K562 (cell line): ENCODE measurements around the gene SH3BP5L. TPM values are rescaled to one million over a fixed set of nuclear protein-coding genes. Genes with fewer than 3 reads are reported as not detected.

Source experiments
- ATAC-seq: fragments of 200-7000 bp; cut with Tn5 transposase; 3 replicates; pipeline ENCODE4 v1.9.1; 2020; ENCODE audit warnings: moderate library complexity
- BruUV-seq: library from RNA; stranded (reverse); fragments of 400-500 nt; replicated peaks from 2 replicates; lab custom pipeline; 2021; lab: Mats Ljungman, UMichigan
- CTCF ChIA-PET: fragments of 300-600 bp; formaldehyde crosslinking; extraction: SDS; loops from one replicate; lab custom pipeline; 2021; ENCODE audit warnings: low intra/inter-chr PET ratio; lab: Yijun Ruan, JAX
- POLR2A ChIA-PET: fragments of 300-600, 350-650 bp; sonication (Branson Sonifier 250); formaldehyde crosslinking; extraction: SDS; loops from one replicate; lab custom pipeline; 2021; ENCODE audit warnings: antibody characterized with exemption, inconsistent platforms; lab: Yijun Ruan, JAX
- DNase-seq, 4 experiments: peaks; one replicate each; pipeline versions ENCODE4 v3.0.0 to v3.0.0-alpha.2; 2011 to 2018; ENCODE audit warnings: low spot score in 3 of 4, mixed read lengths in 3 of 4; ENCODE audit errors: extremely low read depth in 1 of 4
- FAIRE-seq: peaks from 2 replicates; lab custom pipeline; 2011; peaks lifted over from hg19 to GRCh38; lab: Jason Lieb, UNC
- H2AFZ ChIP-seq: 2 replicates; pipeline ENCODE4 v1.6.0; 2011; ENCODE audit warnings: low read depth, low read length, control low read depth, inconsistent platforms
- H3K27ac ChIP-seq: fragments of 200-600 bp; 3 replicates; pipeline ENCODE4 v1.8.0; 2011; ENCODE audit warnings: low read depth, mild to moderate bottlenecking, control low read depth, inconsistent platforms, low read length, moderate library complexity, mixed read lengths; ENCODE audit errors: extremely low read depth
- H3K27me3 ChIP-seq, 2 experiments: fragments of 300-600 bp in 1 of 2; 2 replicates in 1 of 2; 3 replicates in 1 of 2; pipeline versions ENCODE4 v1.6.0 to v1.8.0; 2011; ENCODE audit warnings: inconsistent platforms in 2 of 2, low read length in 2 of 2, mild to moderate bottlenecking in 1 of 2, mixed read lengths in 1 of 2, moderate library complexity in 1 of 2; ENCODE audit not compliant: control insufficient read depth in 2 of 2, insufficient read depth in 2 of 2
- H3K36me3 ChIP-seq: fragments of 300-600 bp; 3 replicates; pipeline ENCODE4 v1.8.0; 2011; ENCODE audit warnings: mild to moderate bottlenecking, low read length, inconsistent platforms; ENCODE audit not compliant: control insufficient read depth, insufficient read depth
- H3K4me1 ChIP-seq, 2 experiments: fragments of 200-600 bp in 1 of 2; replicated peaks in 1 of 2; 2 replicates in 1 of 2; 3 replicates in 1 of 2; pipeline versions ENCODE4 v1.5.1 to v1.8.0; 2011; ENCODE audit warnings: inconsistent platforms in 2 of 2, low read length in 2 of 2, mild to moderate bottlenecking in 1 of 2, mixed read lengths in 1 of 2, moderate library complexity in 1 of 2; ENCODE audit not compliant: control insufficient read depth in 2 of 2, insufficient read depth in 2 of 2
- H3K4me2 ChIP-seq: 2 replicates; pipeline ENCODE4 v1.6.1; 2011; ENCODE audit warnings: low read length, control low read depth, inconsistent platforms, mixed read lengths; ENCODE audit not compliant: insufficient read depth
- H3K4me3 ChIP-seq: fragments of 200-600 bp; sonication (generic), shearing (Covaris generic); 2 replicates; pipeline ENCODE4 v1.5.1; 2016; ENCODE audit warnings: control low read depth, inconsistent platforms
- H3K79me2 ChIP-seq: fragments of 200-600 bp; 3 replicates; pipeline ENCODE4 v1.8.0; 2011; ENCODE audit warnings: low read length, inconsistent platforms; ENCODE audit not compliant: control insufficient read depth, insufficient read depth
- H3K9ac ChIP-seq, 2 experiments: 2 replicates each; pipeline versions ENCODE4 v1.6.0 to v1.6.1; 2011; ENCODE audit warnings: low read depth in 2 of 2, low read length in 2 of 2, control low read depth in 1 of 2, inconsistent platforms in 1 of 2, mild to moderate bottlenecking in 1 of 2, mixed read lengths in 1 of 2; ENCODE audit not compliant: insufficient read depth in 1 of 2
- H3K9me1 ChIP-seq: one replicate; pipeline ENCODE4 v1.6.0; 2011; ENCODE audit warnings: inconsistent platforms, mild to moderate bottlenecking, low read length, moderate library complexity; ENCODE audit not compliant: control insufficient read depth, insufficient read depth
- H3K9me3 ChIP-seq: replicated peaks from 2 replicates; pipeline ENCODE4 v1.5.1; 2011; ENCODE audit warnings: low read depth, low read length, inconsistent platforms; ENCODE audit not compliant: control insufficient read depth, insufficient read depth
- H4K20me1 ChIP-seq: replicated peaks from 2 replicates; pipeline ENCODE4 v1.6.1; 2011; ENCODE audit warnings: low read length, inconsistent platforms, mixed read lengths; ENCODE audit not compliant: control insufficient read depth, insufficient read depth
- ARID2 ChIP-seq: fragments of 450-650 bp; IDR thresholded peaks from 2 replicates; pipeline ENCODE4 v1.6.1; 2017; ENCODE audit warnings: antibody characterized with exemption, mild to moderate bottlenecking
- ATF7 ChIP-seq: fragments of 450-650 bp; IDR thresholded peaks from 2 replicates; pipeline ENCODE4 v1.7.1; 2014; ENCODE audit warnings: mild to moderate bottlenecking, moderate library complexity
- C11orf30 ChIP-seq: fragments of 450-650 bp; IDR thresholded peaks from 2 replicates; pipeline ENCODE4 v1.6.1; 2016; ENCODE audit warnings: low read depth, mild to moderate bottlenecking
- EWSR1 ChIP-seq: fragments of 450-650 bp; IDR thresholded peaks from 2 replicates; pipeline ENCODE4 v1.6.1; 2018; ENCODE audit warnings: borderline replicate concordance, mild to moderate bottlenecking, low read depth, moderate library complexity; ENCODE audit not compliant: partially characterized antibody
- JUN ChIP-seq, 2 experiments: sonication (generic) in 1 of 2; formaldehyde crosslinking in 1 of 2; IDR thresholded peaks; 2 replicates each; pipeline versions ENCODE4 v1.6.1 to v1.8.0; 2012 to 2022; ENCODE audit warnings: borderline replicate concordance in 2 of 2, mild to moderate bottlenecking in 2 of 2, improper control_type of control experiment in 1 of 2, low read depth in 1 of 2, low read length in 1 of 2, missing genetic modification reagents in 1 of 2
- MYNN ChIP-seq, 2 experiments: sonication (generic); formaldehyde crosslinking in 1 of 2; IDR thresholded peaks; 2 replicates each; pipeline versions ENCODE4 v1.5.0 to v1.6.1; 2016 to 2020; ENCODE audit warnings: antibody characterized with exemption in 1 of 2, missing genetic modification reagents in 1 of 2
- POLR2A ChIP-seq: fragments of 450-650 bp; conservative IDR thresholded peaks from 2 replicates; pipeline ENCODE4 v1.6.1; 2016
- RHOXF2B ChIP-seq: fragments of 250-450 bp; sonication (Bioruptor Pico); conservative IDR thresholded peaks from 2 replicates; pipeline ENCODE4 v1.5.1; 2021
- ZBTB34 ChIP-seq: fragments of 250-450 bp; sonication (Bioruptor Pico); IDR thresholded peaks from 2 replicates; pipeline ENCODE4 v1.8.0; 2021; ENCODE audit warnings: mild to moderate bottlenecking, moderate library complexity
- ZNF174 ChIP-seq: fragments of 250-450 bp; sonication (Bioruptor Pico); IDR thresholded peaks from 2 replicates; pipeline ENCODE4 v1.4.0; 2020; ENCODE audit warnings: mild to moderate bottlenecking
- ZNF398 ChIP-seq: fragments of 250-450 bp; sonication (Bioruptor Pico); IDR thresholded peaks from 2 replicates; pipeline ENCODE4 v1.8.0; 2021; ENCODE audit warnings: moderate library complexity, mild to moderate bottlenecking, inconsistent platforms
- ZNF76 ChIP-seq: fragments of 250-450 bp; sonication (Bioruptor Pico); IDR thresholded peaks from 2 replicates; pipeline ENCODE4 v1.4.0; 2020; ENCODE audit warnings: mild to moderate bottlenecking, moderate library complexity, borderline replicate concordance
- WGBS: fragments of 100-300 bp; shearing (Covaris generic); methylation state at CpG from one replicate; pipeline ENCODE4 v1.1.6; 2016; ENCODE audit warnings: low coverage, mixed read lengths; ENCODE audit not compliant: insufficient coverage; ENCODE audit errors: missing lambda C conversion rate; 5-methylcytosine and 5-hydroxymethylcytosine counted together
- in situ Hi-C: fragments of 300-500 bp; cut with MboI; formaldehyde crosslinking; loops from 4 replicates; pipeline ENCODE4 v1.15.0; 2018; ENCODE audit warnings: inconsistent platforms, mixed read lengths
- intact Hi-C: fragments of 100-400 bp; cut with micrococcal nuclease; formaldehyde crosslinking; loops from 2 replicates; pipeline ENCODE4 v1.14.2; 2022
- polyA plus RNA-seq, 8 experiments: library from polyadenylated mRNA; depleted of rRNA in 4 of 8; stranded (reverse) in 5 of 8; unstranded in 3 of 8; fragments of >200 nt; fragmentation: Nextera tagmentation in 2 of 8; fragmentation: Illumina TruSeq in 1 of 8; extraction: Ambion mirVana in 2 of 8; extraction: Trizol in 1 of 8; gene quantifications; 2 replicates each; pipeline versions ENCODE4 v1.2.1 to v1.2.3, GENCODE V29; 2011 to 2014; ENCODE audit warnings: inconsistent platforms in 1 of 8, missing spikeins in 1 of 8
- total RNA-seq, 7 experiments: library from RNA; depleted of rRNA in 6 of 7; stranded (reverse); fragments of >200 nt in 6 of 7; fragmentation: Illumina TruSeq in 2 of 7; extraction: Trizol in 2 of 7; gene quantifications; 2 replicates each; pipeline versions ENCODE4 v1.2.1 to v1.2.3, GENCODE V29; 2011 to 2021; ENCODE audit warnings: low replicate concordance in 1 of 7
- TF ChIP-seq, protein P1 (sequence below): sonication (generic); formaldehyde crosslinking; IDR thresholded peaks from 2 replicates; pipeline ENCODE4 v1.8.1; 2023; ENCODE audit warnings: mild to moderate bottlenecking, missing genetic modification reagents
- TF ChIP-seq, protein P2 (sequence below): fragments of 450-650 bp; formaldehyde crosslinking; IDR thresholded peaks from 2 replicates; pipeline ENCODE4 v1.4.0; 2020; ENCODE audit warnings: mild to moderate bottlenecking, moderate library complexity

Gene SH3BP5L
- total and polyA plus RNA-seq, 9 of the 15 experiments (the other 6 are each of a cell fraction or from before 2014, with no cell fraction given) = 1.9 to 26.5 (median 15.8) TPM

- intact Hi-C loops (loop anchor here (1.0 to 5.0 kb wide), 7 partner anchors 50 to 1126 kb away; partner anchors contain the start of gene LYPD8), in situ Hi-C loops (no loop called here)
- CTCF ChIA-PET = interaction anchor here (0.6 to 3.0 kb wide), 6 partner anchors 101 to 973 kb away, joined by 4 to 39 read pairs (median 6); no protein-coding TSS in a partner anchor
- H3K4me3 ChIP-seq = no peak overlapping the region
- no peak overlapping the region for H3K9ac ChIP-seq
- peaks cover 11 to 15% of the 10 kb centered on the region in 2 experiments; a peak in 3 of 5 replicates for H3K4me1 ChIP-seq
- H4K20me1 ChIP-seq = peaks cover 4% of the 10 kb centered on the region; the same call in 1 of the 2 replicates
- FAIRE-seq = peak; percentile 97
- peaks cover 0 to 10% of the 10 kb centered on the region in 2 experiments; a peak in 2 of 5 replicates for H3K27me3 ChIP-seq
- H3K9me3 ChIP-seq = no peaks in the 10 kb centered on the region
- peak; percentile 95 for ATAC-seq
- H3K79me2 ChIP-seq = no peaks in the 10 kb centered on the region
- no peaks in the 10 kb centered on the region for H3K9me1 ChIP-seq
- 40% methylated on average over 15 of the region's 15 CpGs for WGBS
- peaks cover 6% of the 10 kb centered on the region; the same call in 1 of the 3 replicates for H3K36me3 ChIP-seq
- H3K4me2 ChIP-seq = no peak overlapping the region
- peak; percentile 70 to 77 (median 74) for DNase-seq
- H2AFZ ChIP-seq = no peak overlapping the region
- no peak overlapping the region for H3K27ac ChIP-seq
- POLR2A ChIA-PET = interaction anchor here (0.5 to 1.8 kb wide), 2 partner anchors 15 to 18 kb away, joined by 3 to 5 read pairs; no protein-coding TSS in a partner anchor
- BruUV-seq = no TSS peak
- TF ChIP-seq MYNN (IDR thresholded peaks at IDR 0.05) = 0 out of 2 replicates have a peak, but pooled peaks have one; percentile 53
- TF ChIP-seq MYNN (CRISPR knock-in tag; IDR thresholded peaks at IDR 0.05) = no peak
- no peak for TF ChIP-seq ZNF174 (CRISPR knock-in tag)
- TF ChIP-seq, protein P1, sequence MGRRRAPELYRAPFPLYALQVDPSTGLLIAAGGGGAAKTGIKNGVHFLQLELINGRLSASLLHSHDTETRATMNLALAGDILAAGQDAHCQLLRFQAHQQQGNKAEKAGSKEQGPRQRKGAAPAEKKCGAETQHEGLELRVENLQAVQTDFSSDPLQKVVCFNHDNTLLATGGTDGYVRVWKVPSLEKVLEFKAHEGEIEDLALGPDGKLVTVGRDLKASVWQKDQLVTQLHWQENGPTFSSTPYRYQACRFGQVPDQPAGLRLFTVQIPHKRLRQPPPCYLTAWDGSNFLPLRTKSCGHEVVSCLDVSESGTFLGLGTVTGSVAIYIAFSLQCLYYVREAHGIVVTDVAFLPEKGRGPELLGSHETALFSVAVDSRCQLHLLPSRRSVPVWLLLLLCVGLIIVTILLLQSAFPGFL (CRISPR knock-in tag) = no peak
- TF ChIP-seq ZBTB34 = no peak
- TF ChIP-seq, protein P2, sequence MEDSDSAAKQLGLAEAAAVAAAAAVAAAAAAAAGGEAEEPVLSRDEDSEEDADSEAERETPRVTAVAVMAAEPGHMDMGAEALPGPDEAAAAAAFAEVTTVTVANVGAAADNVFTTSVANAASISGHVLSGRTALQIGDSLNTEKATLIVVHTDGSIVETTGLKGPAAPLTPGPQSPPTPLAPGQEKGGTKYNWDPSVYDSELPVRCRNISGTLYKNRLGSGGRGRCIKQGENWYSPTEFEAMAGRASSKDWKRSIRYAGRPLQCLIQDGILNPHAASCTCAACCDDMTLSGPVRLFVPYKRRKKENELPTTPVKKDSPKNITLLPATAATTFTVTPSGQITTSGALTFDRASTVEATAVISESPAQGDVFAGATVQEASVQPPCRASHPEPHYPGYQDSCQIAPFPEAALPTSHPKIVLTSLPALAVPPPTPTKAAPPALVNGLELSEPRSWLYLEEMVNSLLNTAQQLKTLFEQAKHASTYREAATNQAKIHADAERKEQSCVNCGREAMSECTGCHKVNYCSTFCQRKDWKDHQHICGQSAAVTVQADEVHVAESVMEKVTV (CRISPR knock-in tag) = peak; percentile 94
- TF ChIP-seq ZNF76 (CRISPR knock-in tag) = 0 out of 2 replicates have a peak, but pooled peaks have one; percentile 72
- 0 out of 2 replicates have a peak, but pooled peaks have one; percentile 12 for TF ChIP-seq ATF7
- TF ChIP-seq RHOXF2B (CRISPR knock-in tag) = no peak
- TF ChIP-seq ZNF398 (CRISPR knock-in tag) = no peak
- TF ChIP-seq C11orf30 = peak; percentile 67
- TF ChIP-seq EWSR1 = no peak
- TF ChIP-seq JUN (IDR thresholded peaks at IDR 0.05; ENCODE audit: borderline replicate concordance, low read depth, low read length) = no peak
- TF ChIP-seq JUN (CRISPR knock-in tag; IDR thresholded peaks at IDR 0.05; ENCODE audit: borderline replicate concordance) = no peak
- TF ChIP-seq ARID2 = peak; percentile 79
- no peak for TF ChIP-seq POLR2A
Observed at GRCh38 chr1:248807067-248807737, 18.5 kb downstream of the SH3BP5L start.
